Gastroesophageal sphincter (tissue), 4 donors: Measurements from ENCODE around the gene MAP2K4. TPM values are rescaled to one million over a fixed set of nuclear protein-coding genes. Genes with fewer than 3 reads are reported as not detected.

ENCODE experiments used
- ATAC-seq: fragments of 150-250 bp; one replicate; pipeline ENCODE4 v1.9.1; 2016; ENCODE audit warnings: mild to moderate bottlenecking, moderate library complexity
- H3K27ac ChIP-seq, 4 donors: fragments of 200-600 bp; sonication (generic) in 3 of 4; 1 replicate in 3 of 4; 2 replicates in 1 of 4; pipeline ENCODE4 v1.5.1; 2016 to 2019
- H3K27me3 ChIP-seq: fragments of 200-600 bp; sonication (generic); one replicate; pipeline ENCODE4 v1.5.1; 2019
- H3K36me3 ChIP-seq, 2 donors: fragments of 200-600 bp; sonication (generic); one replicate each; pipeline ENCODE4 v1.5.1; 2019; ENCODE audit warnings: control low read depth in 1 of 2
- H3K4me1 ChIP-seq, 3 donors: fragments of 200-600 bp; sonication (generic); 1 replicate in 2 of 3; 2 replicates in 1 of 3; pipeline ENCODE4 v1.5.1; 2016 to 2019; ENCODE audit warnings: control low read depth in 2 of 3
- H3K4me3 ChIP-seq, 2 donors: fragments of 200-600 bp; sonication (generic); one replicate each; pipeline ENCODE4 v1.5.1; 2019; ENCODE audit warnings: mild to moderate bottlenecking in 1 of 2, moderate library complexity in 1 of 2
- H3K9me3 ChIP-seq, 3 donors: fragments of 200-600 bp; sonication (generic); one replicate each; pipeline ENCODE4 v1.5.1; 2017 to 2019; ENCODE audit warnings: control low read depth in 2 of 3
- EP300 ChIP-seq: sonication (generic); formaldehyde crosslinking; IDR thresholded peaks from one replicate; pipeline ENCODE4 v1.6.1; 2017; ENCODE audit warnings: antibody characterized with exemption, mild to moderate bottlenecking
- POLR2A ChIP-seq, 2 donors: fragments of 450-650 bp; IDR thresholded peaks; one replicate each; pipeline ENCODE4 v1.6.1; 2017; ENCODE audit warnings: antibody characterized with exemption in 2 of 2, mild to moderate bottlenecking in 2 of 2, moderate library complexity in 1 of 2
- POLR2AphosphoS5 ChIP-seq: sonication (generic); formaldehyde crosslinking; IDR thresholded peaks from one replicate; pipeline ENCODE4 v1.6.1; 2017; ENCODE audit warnings: antibody characterized with exemption
- WGBS, 2 donors: methylation state at CpG; one replicate each; pipeline ENCODE4 v1.1.5; 2018; ENCODE audit warnings: low coverage in 1 of 2; 5-methylcytosine and 5-hydroxymethylcytosine counted together
- total RNA-seq, 4 donors: library from RNA; depleted of rRNA; stranded (reverse); fragments of >200 nt; gene quantifications; one replicate each; pipeline ENCODE4 v1.1.0, GENCODE V29; 2016
- TF ChIP-seq, protein P1 (sequence below), 4 experiments: fragments of 200-600 bp in 2 of 4; fragments of 450-650 bp in 2 of 4; sonication (generic) in 1 of 4; IDR thresholded peaks; one replicate each; pipeline ENCODE4 v1.5.1; 2017 to 2019; ENCODE audit warnings: antibody characterized with exemption in 4 of 4, mild to moderate bottlenecking in 2 of 4, moderate library complexity in 2 of 4

The MAP2K4 gene
- total RNA-seq, 4 donors from 2014 or later, result 25.6 to 37.3 (median 29.6) TPM

DNA sequence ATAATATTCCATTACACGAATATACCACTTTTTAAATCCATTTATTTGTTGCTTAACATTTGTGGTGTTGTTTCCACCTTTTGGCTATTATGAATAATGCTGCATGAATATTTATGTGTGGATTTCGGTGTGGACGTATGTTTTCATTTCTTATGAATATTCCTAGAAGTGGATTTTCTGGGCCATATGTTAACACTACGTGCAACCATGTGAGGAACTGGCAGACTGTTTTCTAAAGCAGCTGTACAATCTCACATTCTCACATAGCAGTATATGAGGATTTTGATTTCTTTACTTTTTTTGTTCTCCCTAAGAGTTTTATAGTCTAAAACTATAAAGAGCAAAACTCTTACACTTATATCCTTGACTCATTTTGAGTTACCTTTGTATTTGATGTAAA is 143.4 kb downstream of the MAP2K4 start:
- no peak for ATAC-seq

DNA sequence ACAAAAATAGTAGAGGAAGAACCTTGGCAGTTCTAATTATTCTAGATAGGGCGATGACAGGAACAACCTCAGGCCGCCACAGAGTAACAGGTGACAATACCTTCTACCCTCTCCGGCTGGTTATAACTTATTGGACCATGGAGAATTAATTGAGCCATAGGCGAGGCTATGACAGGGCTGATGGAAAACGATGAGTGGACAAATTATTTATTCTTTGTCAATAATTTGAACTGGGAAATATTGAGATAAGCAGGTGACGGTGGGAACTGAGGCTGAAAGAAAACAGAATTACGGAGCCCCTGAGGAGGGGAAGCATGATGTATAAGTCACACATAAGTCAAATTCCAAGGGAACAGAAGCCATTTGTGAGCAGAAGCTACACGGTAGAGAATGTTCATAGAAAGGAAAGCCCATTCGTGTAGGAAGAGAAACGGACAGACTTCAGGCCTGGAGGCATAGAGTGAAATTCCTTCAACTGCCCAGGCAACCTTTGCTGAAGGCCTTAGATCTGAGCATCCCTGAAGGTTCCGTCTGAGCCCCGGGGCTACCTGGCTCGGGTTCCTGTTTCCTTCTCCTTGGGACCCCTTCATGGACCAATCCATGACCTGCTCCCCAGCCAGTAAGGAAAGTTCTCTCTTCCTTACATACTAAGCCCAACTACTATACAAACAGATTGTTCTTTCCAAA is 158.1 kb downstream of the MAP2K4 start:
- H3K9me3 ChIP-seq, result no peaks in the 10 kb centered on the region
- ATAC-seq, result no peak
- H3K4me3 ChIP-seq, result no peak overlapping the region
- TF ChIP-seq, protein P1, sequence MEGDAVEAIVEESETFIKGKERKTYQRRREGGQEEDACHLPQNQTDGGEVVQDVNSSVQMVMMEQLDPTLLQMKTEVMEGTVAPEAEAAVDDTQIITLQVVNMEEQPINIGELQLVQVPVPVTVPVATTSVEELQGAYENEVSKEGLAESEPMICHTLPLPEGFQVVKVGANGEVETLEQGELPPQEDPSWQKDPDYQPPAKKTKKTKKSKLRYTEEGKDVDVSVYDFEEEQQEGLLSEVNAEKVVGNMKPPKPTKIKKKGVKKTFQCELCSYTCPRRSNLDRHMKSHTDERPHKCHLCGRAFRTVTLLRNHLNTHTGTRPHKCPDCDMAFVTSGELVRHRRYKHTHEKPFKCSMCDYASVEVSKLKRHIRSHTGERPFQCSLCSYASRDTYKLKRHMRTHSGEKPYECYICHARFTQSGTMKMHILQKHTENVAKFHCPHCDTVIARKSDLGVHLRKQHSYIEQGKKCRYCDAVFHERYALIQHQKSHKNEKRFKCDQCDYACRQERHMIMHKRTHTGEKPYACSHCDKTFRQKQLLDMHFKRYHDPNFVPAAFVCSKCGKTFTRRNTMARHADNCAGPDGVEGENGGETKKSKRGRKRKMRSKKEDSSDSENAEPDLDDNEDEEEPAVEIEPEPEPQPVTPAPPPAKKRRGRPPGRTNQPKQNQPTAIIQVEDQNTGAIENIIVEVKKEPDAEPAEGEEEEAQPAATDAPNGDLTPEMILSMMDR (IDR thresholded peaks at IDR 0.05), result no peak
- TF ChIP-seq POLR2AphosphoS5 (no peak), EP300 (no peak), POLR2A (IDR thresholded peaks at IDR 0.05) (no peak)
- peaks cover 0 to 16% (median 0%) of the 10 kb centered on the region in 3 donors for H3K4me1 ChIP-seq
- WGBS, 2 donors, result 82 to 86% methylated on average over 11 to 13 of the region's 13 CpGs
- H3K36me3 ChIP-seq, result no peaks in the 10 kb centered on the region
- H3K27me3 ChIP-seq, result no peaks in the 10 kb centered on the region
- no peak overlapping the region for H3K27ac ChIP-seq

More for the DNA sequence above, 143.4 kb downstream of the MAP2K4 start:
- 88 to 93% methylated on average over 4 of the region's 4 CpGs for WGBS, 2 donors
- Histone ChIP-seq H3K4me1 (no peaks in the 10 kb centered on the region), H3K36me3 (no peaks in the 10 kb centered on the region), H3K27ac (no peak overlapping the region), H3K4me3 (no peak overlapping the region), H3K9me3 (peaks cover 0 to 11% (median 0%) of the 10 kb centered on the region in 3 donors), H3K27me3 (no peaks in the 10 kb centered on the region)
- TF ChIP-seq, protein P1 (IDR thresholded peaks at IDR 0.05), result no peak
- TF ChIP-seq POLR2AphosphoS5 (no peak), EP300 (no peak), POLR2A (IDR thresholded peaks at IDR 0.05) (no peak)

DNA sequence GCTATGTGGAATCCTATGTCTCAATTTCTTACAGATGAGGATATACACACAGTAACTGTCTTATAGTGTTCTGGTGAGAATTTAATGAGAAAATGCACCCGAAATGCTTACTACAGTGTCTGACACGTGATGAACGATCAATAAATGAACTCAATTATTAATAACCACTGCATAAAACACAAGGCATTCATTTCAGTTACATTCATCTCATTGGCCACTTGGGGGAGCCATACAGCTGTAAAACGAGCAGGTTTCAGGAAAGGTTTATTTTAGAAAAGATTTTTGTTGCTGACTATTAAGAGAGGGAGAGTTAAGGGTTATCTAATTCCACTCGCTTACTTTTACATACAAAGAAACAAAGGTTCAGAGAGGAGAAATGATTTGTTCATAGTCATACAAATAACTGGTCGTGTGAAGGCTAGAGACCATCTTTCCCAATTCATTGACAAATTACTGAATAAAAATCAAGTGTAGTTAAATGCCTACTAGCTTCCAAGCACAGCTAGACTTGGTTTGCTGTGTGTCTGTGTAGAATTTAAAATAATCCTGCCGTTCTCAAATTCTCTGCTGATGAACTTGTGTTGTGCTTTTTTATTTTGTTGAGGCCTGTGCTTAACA is 160.1 kb downstream of the MAP2K4 start:
- WGBS, 2 donors, result 5 to 6% methylated on average over 7 of the region's 7 CpGs
- H3K27ac ChIP-seq, result peak overlapping the region; percentile 20 to 75 (median 70)
- H3K27me3 ChIP-seq, result no peaks in the 10 kb centered on the region
- peaks cover 0 to 16% (median 0%) of the 10 kb centered on the region in 3 donors for H3K4me1 ChIP-seq
- peak; percentile 57 for ATAC-seq
- no peak for TF ChIP-seq EP300
- no peak for TF ChIP-seq POLR2A (IDR thresholded peaks at IDR 0.05)
- TF ChIP-seq POLR2AphosphoS5, result no peak
- TF ChIP-seq, protein P1 (IDR thresholded peaks at IDR 0.05), result peak; percentile 70 to 88 (median 74)
- no peak overlapping the region for H3K4me3 ChIP-seq
- no peaks in the 10 kb centered on the region for H3K9me3 ChIP-seq
- H3K36me3 ChIP-seq, result no peaks in the 10 kb centered on the region

DNA sequence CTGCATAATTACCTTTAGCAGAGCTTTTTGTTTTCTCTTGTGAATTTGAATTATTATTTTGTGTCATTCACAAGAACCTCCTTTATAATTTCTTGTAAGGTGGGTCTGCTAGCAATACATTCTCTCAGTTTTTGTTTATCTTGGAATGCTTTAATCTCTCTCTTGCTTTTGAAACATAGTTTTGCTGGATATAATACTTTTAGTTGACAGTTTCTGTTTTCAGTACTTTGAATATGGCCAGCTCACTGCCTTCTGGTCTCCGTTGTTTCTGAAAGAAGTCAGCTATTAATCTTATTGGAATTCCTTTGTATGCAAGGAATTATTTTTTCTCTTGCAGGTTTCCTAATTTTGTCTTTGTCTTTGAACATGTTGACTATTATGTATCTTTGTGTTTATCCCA is 167.0 kb downstream of the MAP2K4 start:
- 67 to 80% methylated on average over 1 of the region's 1 CpG for WGBS, 2 donors
- TF ChIP-seq EP300 (no peak), POLR2AphosphoS5 (no peak), POLR2A (IDR thresholded peaks at IDR 0.05) (no peak)
- TF ChIP-seq, protein P1 (IDR thresholded peaks at IDR 0.05), result no peak
- no peak overlapping the region for H3K27ac ChIP-seq
- H3K27me3 ChIP-seq, result no peaks in the 10 kb centered on the region
- H3K9me3 ChIP-seq, result peaks cover 0 to 15% (median 0%) of the 10 kb centered on the region in 3 donors
- no peak overlapping the region for H3K4me3 ChIP-seq
- no peak for ATAC-seq
- no peaks in the 10 kb centered on the region for H3K36me3 ChIP-seq
- H3K4me1 ChIP-seq, result peaks cover 0 to 3% (median 0%) of the 10 kb centered on the region in 3 donors
